ENCODE measurements around the gene SLC17A8. TPM values are rescaled to one million over a fixed set of nuclear protein-coding genes. Genes with fewer than 3 reads are reported as not detected.

Gene SLC17A8
- polyA plus RNA-seq, 1 experiment, result not detected

DNA sequence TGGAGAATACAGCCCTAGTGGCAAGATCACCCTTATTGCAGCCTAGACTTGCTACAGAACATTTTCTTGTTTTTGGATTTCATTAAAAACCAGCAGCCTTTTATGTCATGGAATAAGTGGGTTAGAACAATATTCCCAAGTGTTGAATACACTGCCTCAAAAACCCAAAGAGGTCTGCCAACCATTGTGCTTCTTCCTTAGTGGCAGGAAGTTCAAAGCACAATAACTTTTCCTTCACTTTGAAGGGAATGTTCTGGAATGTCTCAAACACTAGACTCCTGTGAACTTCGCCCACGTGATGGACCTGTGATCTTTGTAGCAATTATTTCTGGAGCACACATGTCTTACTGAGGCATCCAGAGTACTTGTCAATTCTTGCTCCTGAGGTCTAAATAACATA is 8.5 kb downstream of the SLC17A8 start:
- CTCF ChIA-PET, result interaction anchor here (0.6 kb wide), 1 partner anchor 45 kb away, joined by 3 read pairs; no protein-coding TSS in a partner anchor
- no peak for DNase-seq (ENCODE audit: low read depth, low spot score)
- Histone ChIP-seq H3K4me3 (ENCODE audit: low read depth, low read length) (no peak overlapping the region), H3K27ac (ENCODE audit: low read depth, low read length) (no peak overlapping the region), H3K27me3 (ENCODE audit: control insufficient read depth, insufficient read depth, low read length) (no peaks in the 10 kb centered on the region), H3K9me3 (ENCODE audit: control insufficient read depth, insufficient read depth, low read length) (no peaks in the 10 kb centered on the region)
- POLR2A ChIA-PET, result no interaction called here
- no peak for TF ChIP-seq CTCF (IDR thresholded peaks at IDR 0.05; ENCODE audit: low read depth, low read length)

- DNase-seq (ENCODE audit: low read depth, low spot score), result no peak
- CTCF ChIA-PET, result no interaction called here
- Histone ChIP-seq H3K27ac (ENCODE audit: low read depth, low read length) (no peak overlapping the region), H3K27me3 (ENCODE audit: control insufficient read depth, insufficient read depth, low read length) (no peaks in the 10 kb centered on the region), H3K9me3 (ENCODE audit: control insufficient read depth, insufficient read depth, low read length) (no peaks in the 10 kb centered on the region), H3K4me3 (ENCODE audit: low read depth, low read length) (no peak overlapping the region)
- POLR2A ChIA-PET, result no interaction called here
- no peak for TF ChIP-seq CTCF (IDR thresholded peaks at IDR 0.05; ENCODE audit: low read depth, low read length)
Measured at GRCh38 chr12:100368066-100368465, 11.2 kb downstream of the SLC17A8 start.

DNA sequence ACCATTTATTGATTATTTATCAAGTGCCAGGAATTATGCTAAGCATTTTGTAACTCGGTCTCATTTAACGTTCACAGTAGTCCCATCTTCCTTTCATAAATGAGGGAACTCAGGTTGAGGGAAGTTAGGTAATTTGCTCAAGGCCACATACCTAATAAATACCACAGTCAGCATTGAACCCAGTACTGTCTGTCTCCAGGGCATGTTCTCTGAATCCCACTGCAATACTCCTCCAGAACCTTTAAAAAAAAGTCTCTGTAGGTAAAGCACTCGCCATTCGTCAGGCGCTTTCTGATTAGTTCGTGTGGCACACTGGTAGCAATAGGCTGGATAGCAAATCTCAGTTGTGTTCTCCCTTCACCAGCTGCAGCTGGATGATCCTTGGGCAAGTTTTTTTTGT is 14.3 kb downstream of the SLC17A8 start:
- no peaks in the 10 kb centered on the region for H3K9me3 ChIP-seq (ENCODE audit: control insufficient read depth, insufficient read depth, low read length)
- no peak overlapping the region for H3K4me3 ChIP-seq (ENCODE audit: low read depth, low read length)
- no peak for DNase-seq (ENCODE audit: low read depth, low spot score)
- TF ChIP-seq CTCF (IDR thresholded peaks at IDR 0.05; ENCODE audit: low read depth, low read length), result no peak
- H3K27me3 ChIP-seq (ENCODE audit: control insufficient read depth, insufficient read depth, low read length), result no peaks in the 10 kb centered on the region
- ChIA-PET CTCF (no interaction called here), POLR2A (no interaction called here)
- no peak overlapping the region for H3K27ac ChIP-seq (ENCODE audit: low read depth, low read length)

DNA sequence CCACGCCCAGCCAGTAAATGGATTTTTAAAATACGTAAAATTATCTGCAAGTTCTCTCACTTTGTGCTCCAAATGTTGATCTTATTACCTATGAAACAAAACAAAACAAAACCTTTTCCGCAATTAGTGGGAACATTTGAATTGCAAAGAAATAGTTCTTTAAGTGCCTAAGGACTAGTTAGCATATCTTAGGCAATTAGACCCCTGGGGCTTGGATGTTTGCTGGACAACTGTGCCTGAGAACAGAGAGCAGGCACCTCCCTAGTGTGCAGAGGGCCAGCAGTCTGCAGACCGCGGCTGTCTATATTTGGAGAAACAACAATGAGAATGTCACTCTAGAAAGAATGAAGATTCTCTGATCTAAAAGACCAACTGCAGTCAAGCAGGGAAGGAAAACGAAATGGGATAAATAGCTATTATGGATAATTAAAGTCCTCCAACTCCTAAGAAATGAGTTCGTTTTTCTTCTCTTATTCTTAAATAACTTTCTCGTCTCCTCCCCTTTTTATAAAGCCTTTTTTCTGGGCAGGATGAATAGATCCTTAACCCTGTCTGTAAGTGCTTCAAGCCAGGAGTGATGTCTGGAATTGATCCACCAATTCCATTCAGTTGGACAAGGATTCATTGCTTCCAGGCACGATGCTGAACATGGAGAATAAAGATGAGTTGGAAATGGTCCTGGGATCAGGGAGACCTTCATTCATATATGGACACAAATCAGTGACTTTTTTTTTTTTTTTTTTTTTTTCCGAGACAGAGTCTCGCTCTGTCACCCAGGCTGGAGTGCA is 16.2 kb downstream of the SLC17A8 start:
- no peak for TF ChIP-seq CTCF (IDR thresholded peaks at IDR 0.05; ENCODE audit: low read depth, low read length)
- no peak overlapping the region for H3K4me3 ChIP-seq (ENCODE audit: low read depth, low read length)
- POLR2A ChIA-PET, result no interaction called here
- CTCF ChIA-PET, result no interaction called here
- no peaks in the 10 kb centered on the region for H3K9me3 ChIP-seq (ENCODE audit: control insufficient read depth, insufficient read depth, low read length)
- no peak overlapping the region for H3K27ac ChIP-seq (ENCODE audit: low read depth, low read length)
- no peaks in the 10 kb centered on the region for H3K27me3 ChIP-seq (ENCODE audit: control insufficient read depth, insufficient read depth, low read length)
- no peak for DNase-seq (ENCODE audit: low read depth, low spot score)

DNA sequence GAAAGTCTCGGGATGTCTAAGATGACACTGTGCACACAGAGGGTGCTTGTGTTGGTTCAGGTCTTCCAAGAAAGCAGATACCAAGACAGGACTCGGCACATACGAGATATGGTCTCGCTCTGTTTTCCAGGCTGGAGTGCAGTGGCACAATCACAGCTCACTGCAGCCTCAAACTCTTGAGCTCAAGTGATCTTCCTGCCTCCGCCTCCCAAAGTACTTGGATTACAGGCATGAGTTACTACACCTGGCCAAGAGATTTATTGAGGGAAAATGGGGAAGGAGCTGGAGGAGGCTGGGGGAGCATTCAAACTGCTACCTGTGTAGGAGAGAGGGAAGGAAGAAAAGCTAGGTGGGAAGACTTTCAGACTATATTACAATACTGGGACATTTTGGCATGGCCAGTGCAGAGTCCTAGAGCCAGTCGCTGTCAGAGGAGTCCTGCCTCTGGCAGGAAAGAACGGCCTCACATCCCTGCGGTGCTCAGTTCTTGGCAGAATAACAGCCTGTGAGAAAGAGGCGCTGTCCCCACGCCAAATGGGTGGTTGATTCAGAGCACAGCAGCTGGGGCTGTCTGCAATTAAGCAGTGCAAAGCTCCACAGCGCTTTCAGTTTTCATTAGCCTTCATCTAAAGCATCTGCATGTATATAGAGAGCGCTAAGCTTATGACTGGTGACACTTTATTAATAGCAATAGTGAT is 18.3 kb downstream of the SLC17A8 start:
- no peak for DNase-seq (ENCODE audit: low read depth, low spot score)
- Histone ChIP-seq H3K9me3 (ENCODE audit: control insufficient read depth, insufficient read depth, low read length) (no peaks in the 10 kb centered on the region), H3K27me3 (ENCODE audit: control insufficient read depth, insufficient read depth, low read length) (no peaks in the 10 kb centered on the region), H3K27ac (ENCODE audit: low read depth, low read length) (no peak overlapping the region), H3K4me3 (ENCODE audit: low read depth, low read length) (no peak overlapping the region)
- TF ChIP-seq CTCF (IDR thresholded peaks at IDR 0.05; ENCODE audit: low read depth, low read length), result no peak
- ChIA-PET POLR2A (no interaction called here), CTCF (no interaction called here)

Data from AG04450 (cell line).